DOHH2 (cell line): Measurements from ENCODE around the gene PDXK.
"Not testable (repeated sequence)": the region's sequence is repeated elsewhere in the genome, so short reads cannot be mapped to it uniquely, and the experiment has no call there.

Source experiments
- H3F3A ChIP-seq: fragments of 200-600 bp; sonication (generic), shearing (Covaris generic); 2 replicates; pipeline ENCODE4 v1.6.0; 2016; ENCODE audit warnings: antibody characterized with exemption, mild to moderate bottlenecking; ENCODE audit not compliant: control insufficient read depth, insufficient read depth
- H3K27ac ChIP-seq: fragments of 200-600 bp; sonication (generic); 2 replicates; pipeline ENCODE4 v1.5.1; 2014; ENCODE audit warnings: low read depth, mild to moderate bottlenecking, low read length, moderate library complexity
- H3K27me3 ChIP-seq: fragments of 200-600 bp; sonication (generic); 2 replicates; pipeline ENCODE4 v1.6.1; 2014; ENCODE audit warnings: mild to moderate bottlenecking, low read length, mixed read lengths; ENCODE audit not compliant: control insufficient read depth
- H3K36me3 ChIP-seq: fragments of 200-600 bp; sonication (generic); 2 replicates; pipeline ENCODE4 v1.6.1; 2014; ENCODE audit warnings: mild to moderate bottlenecking, low read length, moderate library complexity, mixed read lengths; ENCODE audit not compliant: control insufficient read depth
- H3K4me1 ChIP-seq: fragments of 200-600 bp; sonication (generic); 2 replicates; pipeline ENCODE4 v1.6.1; 2014; ENCODE audit warnings: mild to moderate bottlenecking, low read length, mixed read lengths; ENCODE audit not compliant: control insufficient read depth
- H3K4me2 ChIP-seq: fragments of 200-600 bp; sonication (generic); 2 replicates; pipeline ENCODE4 v1.6.0; 2014; ENCODE audit warnings: mild to moderate bottlenecking, low read length, moderate library complexity
- H3K4me3 ChIP-seq: fragments of 200-600 bp; sonication (generic); 2 replicates; pipeline ENCODE4 v1.5.1; 2014; ENCODE audit warnings: mild to moderate bottlenecking, low read length, mixed read lengths
- H3K79me2 ChIP-seq: fragments of 200-600 bp; sonication (generic); 2 replicates; pipeline ENCODE4 v1.6.1; 2014; ENCODE audit warnings: mild to moderate bottlenecking, low read length, mixed read lengths; ENCODE audit not compliant: control insufficient read depth
- H3K9me2 ChIP-seq: fragments of 200-600 bp; sonication (generic); replicated peaks from 2 replicates; pipeline ENCODE4 v1.6.1; 2014; ENCODE audit warnings: mild to moderate bottlenecking, low read length, mixed read lengths; ENCODE audit not compliant: control insufficient read depth
- H3K9me3 ChIP-seq: fragments of 200-600 bp; sonication (generic); 2 replicates; pipeline ENCODE4 v1.6.1; 2014; ENCODE audit warnings: antibody characterized with exemption, low read length, mixed read lengths; ENCODE audit not compliant: control insufficient read depth, insufficient read depth
- H4K20me1 ChIP-seq: fragments of 200-600 bp; sonication (generic); 2 replicates; pipeline ENCODE4 v1.6.0; 2014; ENCODE audit warnings: low read depth, mild to moderate bottlenecking, antibody characterized with exemption, low read length, moderate library complexity; ENCODE audit not compliant: control insufficient read depth, insufficient read depth
- EZH2phosphoT487 ChIP-seq: fragments of 200-600 bp; sonication (generic); IDR thresholded peaks from 2 replicates; pipeline ENCODE4 v1.6.1; 2017; ENCODE audit warnings: borderline replicate concordance, mild to moderate bottlenecking, antibody characterized with exemption, low read length, moderate library complexity, mixed read lengths
- TF ChIP-seq, protein P1 (sequence below): fragments of 200-600 bp; sonication (generic); IDR thresholded peaks from one replicate; pipeline ENCODE4 v1.5.1; 2014; ENCODE audit warnings: antibody characterized with exemption, mild to moderate bottlenecking, low read depth, low read length; ENCODE audit not compliant: poor library complexity, severe bottlenecking

The PDXK gene

DNA sequence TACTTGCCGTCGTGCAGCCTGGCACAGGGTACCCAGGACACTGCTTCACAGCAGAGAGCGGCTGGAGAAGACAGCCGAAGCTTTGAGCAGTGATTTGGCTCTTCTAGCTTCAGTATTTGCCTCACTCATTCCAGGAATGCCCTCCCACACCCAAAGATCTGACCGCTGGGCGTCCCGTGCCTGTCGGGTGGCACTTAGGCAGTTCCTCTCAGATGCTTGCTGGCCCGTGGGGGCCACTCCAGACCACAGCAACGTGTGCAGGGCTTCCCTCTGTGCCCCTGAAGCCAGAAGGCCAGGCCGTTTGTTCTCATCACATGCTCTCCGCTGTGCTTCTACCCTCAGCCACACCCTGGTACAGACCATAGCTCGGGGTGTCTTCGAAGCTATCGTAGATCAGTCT lies 42.5 kb upstream of the PDXK start:
- Histone ChIP-seq H4K20me1 (peaks cover 6% of the 10 kb centered on the region), H3K9me2 (no peaks in the 10 kb centered on the region), H3K4me1 (0 out of 2 replicates have a peak, but pooled peaks cover 4% of the 10 kb centered on the region), H3K4me3 (no peak overlapping the region), H3K4me2 (no peak overlapping the region), H3K79me2 (peaks cover 77% of the 10 kb centered on the region), H3F3A (0 out of 2 replicates have a peak, but pooled peaks cover 3% of the 10 kb centered on the region), H3K36me3 (peaks cover 87% of the 10 kb centered on the region), H3K9me3 (no peaks in the 10 kb centered on the region), H3K27me3 (no peaks in the 10 kb centered on the region), H3K27ac (no peak overlapping the region)
- TF ChIP-seq, protein P1, sequence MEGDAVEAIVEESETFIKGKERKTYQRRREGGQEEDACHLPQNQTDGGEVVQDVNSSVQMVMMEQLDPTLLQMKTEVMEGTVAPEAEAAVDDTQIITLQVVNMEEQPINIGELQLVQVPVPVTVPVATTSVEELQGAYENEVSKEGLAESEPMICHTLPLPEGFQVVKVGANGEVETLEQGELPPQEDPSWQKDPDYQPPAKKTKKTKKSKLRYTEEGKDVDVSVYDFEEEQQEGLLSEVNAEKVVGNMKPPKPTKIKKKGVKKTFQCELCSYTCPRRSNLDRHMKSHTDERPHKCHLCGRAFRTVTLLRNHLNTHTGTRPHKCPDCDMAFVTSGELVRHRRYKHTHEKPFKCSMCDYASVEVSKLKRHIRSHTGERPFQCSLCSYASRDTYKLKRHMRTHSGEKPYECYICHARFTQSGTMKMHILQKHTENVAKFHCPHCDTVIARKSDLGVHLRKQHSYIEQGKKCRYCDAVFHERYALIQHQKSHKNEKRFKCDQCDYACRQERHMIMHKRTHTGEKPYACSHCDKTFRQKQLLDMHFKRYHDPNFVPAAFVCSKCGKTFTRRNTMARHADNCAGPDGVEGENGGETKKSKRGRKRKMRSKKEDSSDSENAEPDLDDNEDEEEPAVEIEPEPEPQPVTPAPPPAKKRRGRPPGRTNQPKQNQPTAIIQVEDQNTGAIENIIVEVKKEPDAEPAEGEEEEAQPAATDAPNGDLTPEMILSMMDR: no peak
- no peak for TF ChIP-seq EZH2phosphoT487

DNA sequence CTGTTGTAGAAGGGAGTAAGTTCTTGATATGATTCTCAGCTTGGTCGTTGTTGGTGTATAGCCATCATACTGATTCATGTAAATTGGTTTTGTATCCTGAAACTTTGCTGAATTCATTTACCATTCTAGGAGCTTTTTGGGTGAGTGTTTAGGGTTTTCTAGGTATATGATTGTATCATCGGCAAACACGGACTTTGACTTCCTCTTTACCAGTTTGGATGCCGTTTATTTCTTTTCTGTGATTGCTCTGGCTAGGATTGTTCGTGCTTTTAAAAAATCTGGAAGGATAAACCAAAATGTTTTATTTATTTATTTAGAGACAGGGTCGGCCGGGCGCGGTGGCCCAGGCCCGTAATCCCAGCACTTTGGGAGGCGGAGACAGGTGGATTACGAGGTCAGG lies 39.0 kb upstream of the PDXK start:
- H3K36me3 ChIP-seq: peaks cover 88% of the 10 kb centered on the region
- peaks cover 61% of the 10 kb centered on the region for H3K79me2 ChIP-seq
- no peak overlapping the region for H3K4me3 ChIP-seq
- H3K4me2 ChIP-seq: no peak overlapping the region
- no peaks in the 10 kb centered on the region for H3K27me3 ChIP-seq
- H3K9me3 ChIP-seq: no peaks in the 10 kb centered on the region
- no peak for TF ChIP-seq EZH2phosphoT487
- H4K20me1 ChIP-seq: 0 out of 2 replicates have a peak, but pooled peaks cover 3% of the 10 kb centered on the region
- no peaks in the 10 kb centered on the region for H3F3A ChIP-seq
- H3K9me2 ChIP-seq: no peaks in the 10 kb centered on the region
- 0 out of 2 replicates have a peak, but pooled peaks cover 4% of the 10 kb centered on the region for H3K4me1 ChIP-seq
- H3K27ac ChIP-seq: no peak overlapping the region

DNA sequence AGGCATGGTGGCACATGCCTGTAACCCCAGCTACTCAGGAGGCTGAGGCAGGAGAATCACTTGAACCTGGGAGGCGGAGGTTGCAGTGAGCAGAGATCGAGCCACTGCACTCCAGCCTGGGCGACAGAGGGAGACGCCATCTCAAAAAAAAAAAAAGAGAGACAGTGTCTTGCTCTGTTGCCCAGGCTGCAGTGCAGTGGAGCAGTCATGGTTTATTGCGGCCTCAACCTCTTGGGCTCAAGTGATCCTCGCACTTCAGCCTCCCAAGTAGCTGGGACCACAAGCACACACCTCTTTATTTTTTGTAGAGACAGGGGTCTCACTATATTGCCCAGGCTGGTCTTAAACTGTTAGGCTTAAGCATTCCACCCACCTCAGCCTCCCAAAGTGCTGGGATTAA lies 38.5 kb upstream of the PDXK start:
- H3K27me3 ChIP-seq, H3K9me2 ChIP-seq, H3K9me3 ChIP-seq, H3K4me3 ChIP-seq, H3K4me1 ChIP-seq, H3F3A ChIP-seq, H4K20me1 ChIP-seq, H3K27ac ChIP-seq, H3K4me2 ChIP-seq: not testable (repeated sequence)
- H3K36me3 ChIP-seq: peaks cover 88% of the 10 kb centered on the region
- H3K79me2 ChIP-seq: peaks cover 57% of the 10 kb centered on the region

DNA sequence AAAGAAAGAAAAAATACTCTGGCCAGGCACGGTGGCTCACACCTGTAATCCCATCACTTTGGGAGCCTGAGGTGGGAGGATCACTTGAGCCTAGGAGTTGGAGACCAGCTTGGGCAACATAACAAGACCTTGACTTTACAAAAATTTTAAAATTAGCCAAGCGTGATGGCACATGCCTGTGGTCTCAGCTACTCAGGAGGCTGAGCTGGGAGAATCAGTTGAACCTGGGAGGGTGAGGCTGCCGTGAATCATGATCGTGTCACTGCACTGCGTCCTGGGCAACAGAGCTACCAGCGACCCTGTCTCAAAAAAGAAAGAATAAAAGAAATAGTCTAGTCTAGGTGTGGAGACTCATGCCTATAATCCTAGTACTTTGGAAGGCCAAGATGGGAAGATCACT lies 37.3 kb upstream of the PDXK start:
- H3K36me3 ChIP-seq: peaks cover 89% of the 10 kb centered on the region
- TF ChIP-seq, protein P1: no peak
- TF ChIP-seq EZH2phosphoT487: no peak
- peaks cover 48% of the 10 kb centered on the region for H3K79me2 ChIP-seq
- no peaks in the 10 kb centered on the region for H3K4me1 ChIP-seq
- H3K27me3 ChIP-seq: no peaks in the 10 kb centered on the region
- H4K20me1 ChIP-seq: 0 out of 2 replicates have a peak, but pooled peaks cover 3% of the 10 kb centered on the region
- no peak overlapping the region for H3K4me3 ChIP-seq
- no peaks in the 10 kb centered on the region for H3K9me2 ChIP-seq
- no peak overlapping the region for H3K4me2 ChIP-seq
- H3K27ac ChIP-seq: no peak overlapping the region
- H3K9me3 ChIP-seq: no peaks in the 10 kb centered on the region
- no peaks in the 10 kb centered on the region for H3F3A ChIP-seq
